Lung microvascular endothelial cell (primary cell): ENCODE data around the gene A2ML1. TPM values are rescaled to one million over a fixed set of nuclear protein-coding genes. Genes with fewer than 3 reads are reported as not detected.
"Not testable (repeated sequence)": the region's sequence is repeated elsewhere in the genome, so short reads cannot be mapped to it uniquely, and the experiment has no call there.

Experiments used
- DNase-seq, 2 donors: peaks; one replicate each; pipeline versions ENCODE4 v3.0.0 to v3.0.0-alpha.2; 2010; ENCODE audit warnings: low read depth in 2 of 2
- total RNA-seq: library from RNA; depleted of rRNA; stranded (reverse); fragments of >200 nt; gene quantifications from 2 replicates; pipeline ENCODE4 v1.2.1, GENCODE V29; 2014

A2ML1 gene
- total RNA-seq = not detected in 2 replicates

- no peak for DNase-seq
Observed at GRCh38 chr12:8822298-8822697, at the start of gene A2ML1. TSS of gene A2ML1 (plus strand) at chr12:8822621. CDS start at chr12:8822652, 31 bp downstream.

- no peak for DNase-seq
Observed at GRCh38 chr12:8773461-8773860, 49.0 kb upstream of the A2ML1 start.

- DNase-seq = peak in 1 of 2 donors; percentile 11
Observed at GRCh38 chr12:8779281-8779680, 43.1 kb upstream of the A2ML1 start.

DNA sequence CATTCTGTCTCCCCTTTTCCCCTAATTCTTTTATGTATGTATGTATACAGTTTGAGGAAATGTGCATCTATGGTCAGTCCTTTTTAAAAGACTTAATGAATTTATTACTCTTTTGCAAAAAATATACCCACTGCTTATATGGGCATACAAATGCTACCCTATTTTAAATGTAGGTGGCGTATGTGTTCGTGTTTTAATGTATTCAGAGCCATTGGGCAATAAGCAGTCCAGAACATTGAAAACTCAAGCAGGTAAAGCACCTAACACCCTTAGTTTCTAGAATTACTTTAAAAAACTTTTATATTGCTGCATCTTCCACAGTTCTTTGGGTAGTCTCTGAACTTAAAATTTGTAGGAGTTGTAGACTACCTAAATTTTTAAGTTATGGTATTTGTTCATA lies 42.6 kb upstream of the A2ML1 start:
- DNase-seq = no peak

DNA sequence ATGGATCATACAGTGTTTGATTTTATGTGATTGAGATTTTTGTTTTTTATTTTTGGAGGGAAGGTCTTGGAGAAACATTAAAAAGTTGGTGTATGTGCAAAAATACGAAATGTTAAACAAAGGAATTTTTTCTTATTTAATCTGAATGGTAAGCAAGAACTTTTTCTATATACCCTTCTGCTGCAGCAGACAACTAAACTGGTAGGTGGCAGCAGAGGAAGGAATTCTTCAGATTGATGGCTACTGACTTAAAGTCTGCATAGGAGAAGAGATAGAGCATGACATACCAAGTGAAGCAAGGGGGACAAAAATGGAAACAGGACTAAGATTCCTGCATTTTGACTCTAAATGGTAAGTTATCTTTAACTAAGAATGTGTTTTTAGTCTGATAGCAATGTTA lies 42.0 kb upstream of the A2ML1 start:
- DNase-seq = peak; percentile 9 to 48

GRCh38 chr12:8781381-8782127 lies 40.9 kb upstream of the A2ML1 start:
- DNase-seq = no peak

DNA sequence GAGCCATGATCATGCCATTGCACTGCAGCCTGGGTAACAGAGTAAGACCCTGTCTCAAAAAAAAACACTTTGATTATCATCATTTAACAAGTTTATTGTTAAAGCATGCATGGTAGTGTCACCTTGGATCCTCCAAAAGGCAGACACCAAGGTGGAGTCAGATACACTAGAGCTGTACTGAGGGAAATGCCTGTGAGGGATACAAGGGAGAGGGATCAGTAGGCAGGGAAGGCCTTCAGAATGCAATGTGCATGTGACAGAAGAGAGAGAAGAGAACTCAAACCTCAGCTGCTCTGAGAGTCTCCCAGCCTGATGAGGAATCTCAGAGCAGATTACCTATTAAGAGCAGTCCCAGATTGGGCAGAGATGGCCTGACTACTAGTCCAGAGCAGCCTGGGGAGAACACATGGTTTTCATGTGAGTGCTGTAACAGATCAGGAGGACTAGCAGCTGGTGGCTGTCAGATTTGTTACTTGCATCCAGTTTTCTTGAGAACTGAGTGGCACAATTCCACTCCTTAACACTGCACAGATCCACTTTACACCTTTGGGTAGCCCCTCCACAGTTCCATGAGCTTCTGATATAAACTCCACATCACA lies 38.0 kb upstream of the A2ML1 start:
- DNase-seq = no peak

DNA sequence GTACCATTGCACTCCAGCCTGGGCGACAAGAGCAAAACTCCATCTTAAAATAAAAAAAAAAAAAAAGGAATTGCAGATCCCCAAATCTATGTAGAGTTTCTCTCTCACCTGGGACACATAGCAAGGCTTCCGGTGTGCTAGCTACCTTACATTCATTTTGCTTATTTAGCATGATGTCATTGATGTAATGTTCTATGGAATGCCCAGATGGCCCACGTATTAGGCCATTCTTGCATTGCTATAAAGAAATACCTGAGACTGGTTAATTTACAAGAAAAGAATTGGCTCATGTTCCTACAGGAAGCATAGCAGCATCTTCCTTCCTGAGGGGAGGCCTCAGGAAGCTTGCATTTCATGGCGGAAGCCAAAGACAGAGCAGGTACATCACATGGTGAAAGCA lies 36.9 kb upstream of the A2ML1 start:
- no peak for DNase-seq

DNA sequence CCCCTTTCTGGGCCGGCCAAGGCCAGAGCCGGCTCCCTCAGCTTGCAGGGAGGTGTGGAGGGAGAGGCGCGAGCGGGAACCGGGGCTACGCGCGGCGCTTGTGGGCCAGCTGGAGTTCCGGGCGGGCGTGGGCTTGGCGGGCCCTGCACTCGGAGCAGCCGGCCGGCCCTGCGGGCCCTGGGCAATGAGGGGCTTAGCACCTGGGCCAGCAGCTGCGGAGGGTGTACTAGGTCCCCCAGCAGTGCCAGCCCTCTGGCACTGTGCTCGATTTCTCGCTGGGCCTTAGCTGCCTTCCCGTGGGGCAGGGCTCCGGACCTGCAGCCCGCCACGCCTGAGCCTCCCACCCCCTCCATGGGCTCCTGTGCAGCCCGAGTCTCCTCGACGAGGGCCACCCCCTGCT lies 35.2 kb upstream of the A2ML1 start:
- DNase-seq = not testable (repeated sequence)

- DNase-seq = not testable (repeated sequence)
Observed at GRCh38 chr12:8788706-8789105, 33.7 kb upstream of the A2ML1 start.

- not testable (repeated sequence) for DNase-seq
Observed at GRCh38 chr12:8789341-8790013, 32.9 kb upstream of the A2ML1 start.

GRCh38 chr12:8793226-8793625 lies 29.2 kb upstream of the A2ML1 start:
- DNase-seq = not testable (repeated sequence)

- DNase-seq = not testable (repeated sequence)
Observed at GRCh38 chr12:8794611-8795010, 27.8 kb upstream of the A2ML1 start.

DNA sequence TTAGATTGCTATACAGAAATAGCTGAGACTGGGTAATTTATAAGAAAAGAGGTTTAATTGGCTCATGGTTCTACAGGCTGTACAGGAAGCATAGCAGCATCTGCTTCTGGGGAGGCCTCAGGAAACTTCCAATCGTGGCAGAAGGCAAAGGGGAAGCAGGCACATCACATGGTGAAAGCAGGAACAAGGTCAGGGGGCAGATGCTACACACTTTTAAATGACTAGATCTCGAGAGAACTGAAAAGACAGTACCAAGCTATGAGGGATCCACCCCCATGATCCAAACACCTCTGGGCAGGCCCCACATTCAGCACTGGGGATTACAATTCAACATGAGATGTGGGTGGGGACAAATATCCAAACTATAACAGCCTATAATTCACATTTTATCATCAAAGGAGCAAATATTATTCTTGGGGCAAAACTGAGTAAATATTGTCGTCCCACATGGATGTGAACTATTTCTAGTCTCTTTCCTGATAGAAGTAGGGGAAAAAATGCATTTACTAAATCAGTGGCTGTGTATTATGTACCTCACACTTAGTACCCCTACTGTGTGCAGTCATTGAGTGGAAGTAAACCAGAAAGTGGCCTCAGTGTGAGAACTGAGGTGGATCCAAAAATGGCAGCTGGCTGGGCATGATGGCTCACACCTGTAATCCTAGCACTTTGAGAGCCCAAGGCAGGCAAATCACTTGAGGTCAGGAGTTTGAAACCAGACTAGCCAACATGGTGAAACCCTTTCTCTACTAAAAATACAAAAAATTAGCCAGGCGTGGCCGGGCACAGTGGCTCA lies 25.4 kb upstream of the A2ML1 start:
- DNase-seq = no peak

GRCh38 chr12:8801213-8801612 lies 21.2 kb upstream of the A2ML1 start:
- not testable (repeated sequence) for DNase-seq

DNA sequence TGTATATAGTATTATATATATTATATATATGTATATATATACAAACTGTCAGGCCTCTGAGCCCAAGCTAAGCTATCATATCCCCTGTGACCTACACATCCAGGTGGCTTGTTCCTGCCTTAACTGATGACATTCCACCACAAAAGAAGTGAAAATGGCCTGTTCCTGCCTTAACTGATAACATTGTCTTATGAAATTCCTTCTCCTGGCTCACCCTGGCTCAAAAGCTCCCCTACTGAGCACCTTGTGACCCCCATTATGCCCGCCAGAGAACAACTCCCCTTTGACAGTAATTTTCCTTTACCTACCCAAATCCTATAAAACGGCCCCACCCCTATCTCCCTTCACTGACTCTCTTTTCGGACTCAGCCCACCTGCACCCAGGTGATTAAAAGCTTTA lies 17.6 kb upstream of the A2ML1 start:
- DNase-seq = not testable (repeated sequence)

DNA sequence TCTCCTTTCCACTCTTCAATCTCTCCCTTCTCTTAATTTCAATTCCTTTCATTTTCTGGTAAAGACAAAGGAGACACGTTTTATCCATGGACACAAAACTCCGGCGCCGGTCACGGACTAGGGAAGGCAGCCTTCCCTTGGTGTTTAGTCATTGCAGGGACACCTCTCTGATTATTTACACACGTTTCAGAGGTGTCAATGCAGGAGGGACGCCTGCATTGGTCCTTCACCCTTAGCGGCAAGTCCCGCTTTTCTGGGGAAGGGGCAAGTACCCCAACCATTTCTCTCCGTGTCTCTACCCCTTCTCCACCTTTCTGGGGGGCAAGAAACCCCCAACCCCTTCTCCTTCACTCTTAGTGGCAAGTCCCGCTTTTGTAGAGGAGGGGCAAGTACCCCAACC lies 16.9 kb upstream of the A2ML1 start:
- not testable (repeated sequence) for DNase-seq

GRCh38 chr12:8807084-8807483 lies 15.3 kb upstream of the A2ML1 start:
- not testable (repeated sequence) for DNase-seq

- DNase-seq = not testable (repeated sequence)
Observed at GRCh38 chr12:8810112-8810511, 12.3 kb upstream of the A2ML1 start.

DNA sequence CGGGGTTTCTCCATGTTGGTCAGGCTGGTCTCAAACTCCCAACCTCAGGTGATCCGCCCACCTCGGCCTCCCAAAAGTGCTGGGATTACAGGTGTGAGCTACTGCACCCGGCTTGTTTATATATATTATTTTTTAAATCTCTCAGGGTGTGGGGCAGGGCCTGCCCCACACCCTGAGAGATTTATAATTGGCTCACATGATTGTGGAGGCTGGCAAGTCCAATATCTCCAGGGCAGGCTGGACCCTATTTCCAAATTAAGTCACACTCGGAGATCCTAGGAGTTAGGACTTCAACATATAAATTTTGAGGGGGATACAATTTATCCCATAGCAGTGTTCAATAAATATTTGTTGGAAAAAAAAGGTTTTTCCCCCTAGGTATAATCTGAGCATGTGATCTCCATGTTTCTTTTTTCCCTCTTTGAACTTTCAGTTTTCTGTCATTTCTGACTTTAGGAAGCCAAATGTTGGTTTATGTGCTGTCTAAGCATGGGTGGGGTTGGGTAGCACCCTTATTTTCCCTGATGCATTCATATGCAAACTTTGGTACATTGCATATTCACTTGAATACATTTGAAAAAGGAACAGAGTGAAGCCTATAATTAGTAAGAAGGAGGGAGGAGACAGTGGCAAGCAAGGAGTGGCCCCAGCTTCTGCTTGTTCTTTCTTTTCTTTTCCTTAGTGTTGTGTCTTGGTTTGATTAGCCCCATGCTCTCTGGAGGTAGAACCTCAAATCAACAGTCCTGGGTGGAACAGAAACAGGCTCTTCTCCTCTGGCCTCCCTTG lies 8.7 kb upstream of the A2ML1 start:
- DNase-seq = no peak

- no peak for DNase-seq
Observed at GRCh38 chr12:8816448-8817050, 5.9 kb upstream of the A2ML1 start.
